ENCODE measurements around the gene GNG14. TPM values are rescaled to one million over a fixed set of nuclear protein-coding genes. Genes with fewer than 3 reads are reported as not detected.
A peak's percentile ranks its signal among the peaks of the same experiment; 100 is the strongest.

GNG14 gene
- total and polyA plus RNA-seq, 2 of the 4 experiments (the other 2 are of a cell fraction), result not detected

GRCh38 chr19:12665671-12666264 is 22.0 kb upstream of the GNG14 start:
- Histone ChIP-seq H3K18ac (ENCODE audit: low read depth, low read length) (no peak overlapping the region), H2AFZ (replicated peaks; ENCODE audit: low read length, poor library complexity) (peak overlapping the region; percentile 93), H3K9me3 (ENCODE audit: control insufficient read depth, insufficient read depth, low read length) (no peaks in the 10 kb centered on the region), H3K14ac (replicated peaks; ENCODE audit: low read depth, low read length) (peak overlapping the region; percentile 96), H3K36me3 (ENCODE audit: control insufficient read depth, insufficient read depth, low read length) (peaks cover 23% of the 10 kb centered on the region), H3K9me1 (ENCODE audit: insufficient read depth, low read length) (0 out of 2 replicates have a peak, but pooled peaks cover 13% of the 10 kb centered on the region), H2BK15ac (ENCODE audit: low read depth, low read length) (no peak overlapping the region), H3K23ac (ENCODE audit: low read depth, low read length) (0 out of 2 replicates have a peak overlapping the region, but pooled peaks have one; percentile 36), H3K27me3 (ENCODE audit: control insufficient read depth, insufficient read depth, low read length) (no peaks in the 10 kb centered on the region), H4K91ac (ENCODE audit: insufficient read depth, low read depth, low read length) (no peak overlapping the region), H2AK9ac (replicated peaks; ENCODE audit: low read depth, low read length, poor library complexity) (peak overlapping the region; percentile 97), H4K8ac (ENCODE audit: low read depth in 2 of 2, low read length in 2 of 2) (peak overlapping the region; percentile 87; a peak in 3 of 4 replicates), H2AK5ac (ENCODE audit: low read depth, low read length) (0 out of 2 replicates have a peak overlapping the region, but pooled peaks have one; percentile 63), H3K27ac (ENCODE audit: insufficient read depth, low read length) (no peak overlapping the region; the same call in 1 of the 2 replicates), H4K20me1 (ENCODE audit: insufficient read depth, low read length) (no peaks in the 10 kb centered on the region), H3K9ac (ENCODE audit: low read depth, low read length) (peak overlapping the region; percentile 66), H3K4me2 (ENCODE audit: low read depth, low read length) (peak overlapping the region; percentile 88), H3K4me1 (ENCODE audit: control insufficient read depth, insufficient read depth, low read length) (peaks cover 15% of the 10 kb centered on the region), H4K5ac (ENCODE audit: low read depth, low read length) (peak overlapping the region; percentile 14), H3K4me3 (ENCODE audit: insufficient read depth, low read depth, low read length) (peak overlapping the region; percentile 85), H2BK5ac (ENCODE audit: low read depth, low read length, poor library complexity, severe bottlenecking) (peak overlapping the region; percentile 18), H3K4ac (ENCODE audit: low read depth, low read length) (peak overlapping the region; percentile 47; the same call in 1 of the 2 replicates), H2BK20ac (ENCODE audit: low read depth, low read length) (no peak overlapping the region), H3K79me1 (ENCODE audit: low read depth in 1 of 2, low read length in 2 of 2) (peaks cover 38 to 61% of the 10 kb centered on the region in 2 experiments), H3K56ac (ENCODE audit: extremely low read depth, insufficient read depth, low read length) (no peak overlapping the region), H2BK120ac (ENCODE audit: low read depth, low read length) (0 out of 2 replicates have a peak overlapping the region, but pooled peaks have one; percentile 2)
- ChIA-PET POLR2A (ENCODE audit: unreplicated experiment) (no interaction called here), CTCF (no interaction called here)
- dilution Hi-C loops (cut with HindIII; ENCODE audit: low sequenced_read_pairs, unreplicated experiment), result no loop called here
- BruUV-seq (replicated peaks), result no TSS peak
- intact Hi-C loops (cut with micrococcal nuclease), result no loop called here
- ATAC-seq (ENCODE audit: low read depth) (no peak), DNase-seq (peak; percentile 10)
- 76% methylated on average over 5 of the region's 12 CpGs; no CpG with 5 or more reads in 1 of the 2 experiments for WGBS, 2 experiments (ENCODE audit: extremely low coverage in 2 of 2, insufficient read length in 1 of 2)
- TF ChIP-seq ELK1 (IDR thresholded peaks at IDR 0.05; ENCODE audit: borderline replicate concordance, low read depth, low read length), result no peak
- no peak for TF ChIP-seq RCOR1 (IDR thresholded peaks at IDR 0.05; ENCODE audit: insufficient replicate concordance, low read length)
- no peak for TF ChIP-seq NFE2L2 (IDR thresholded peaks at IDR 0.05; ENCODE audit: low read depth, low read length)
- no peak for TF ChIP-seq CEBPB (IDR thresholded peaks at IDR 0.05; ENCODE audit: low read depth, low read length)
- no peak for TF ChIP-seq BHLHE40 (IDR thresholded peaks at IDR 0.05; ENCODE audit: low read depth, low read length)
- no peak for TF ChIP-seq POLR2A (IDR thresholded peaks at IDR 0.05; ENCODE audit: low read depth, low read length)
- TF ChIP-seq MXI1 (IDR thresholded peaks at IDR 0.05; ENCODE audit: borderline replicate concordance, low read depth, low read length), result no peak
- TF ChIP-seq MAZ (IDR thresholded peaks at IDR 0.05; ENCODE audit: borderline replicate concordance, low read depth, low read length), result no peak
- TF ChIP-seq RFX5 (IDR thresholded peaks at IDR 0.05; ENCODE audit: low read depth, low read length), result no peak
- no peak for TF ChIP-seq RAD21 (IDR thresholded peaks at IDR 0.05; ENCODE audit: low read length)
- in situ Hi-C loops (cut with MboI; ENCODE audit: low sequenced_read_pairs), result no loop called here

Measured in IMR-90 (cell line).